Stomach (tissue), 4 donors: ENCODE measurements around the gene SMIM11.

Source experiments
- POLR2A ChIP-seq, 4 donors: fragments of 450-650 bp; IDR thresholded peaks; one replicate each; pipeline ENCODE4 v1.6.1; 2016; ENCODE audit warnings: antibody characterized with exemption in 4 of 4, control low read depth in 2 of 4, mild to moderate bottlenecking in 1 of 4, moderate library complexity in 1 of 4
- TF ChIP-seq, protein P1 (sequence below), 7 experiments: fragments of 450-650 bp in 4 of 7; fragments of 200-600 bp in 3 of 7; sonication (generic) in 3 of 7; IDR thresholded peaks; one replicate each; pipeline ENCODE4 v1.5.1; 2016 to 2019; ENCODE audit warnings: antibody characterized with exemption in 7 of 7, control low read depth in 2 of 7, mild to moderate bottlenecking in 1 of 7

DNA sequence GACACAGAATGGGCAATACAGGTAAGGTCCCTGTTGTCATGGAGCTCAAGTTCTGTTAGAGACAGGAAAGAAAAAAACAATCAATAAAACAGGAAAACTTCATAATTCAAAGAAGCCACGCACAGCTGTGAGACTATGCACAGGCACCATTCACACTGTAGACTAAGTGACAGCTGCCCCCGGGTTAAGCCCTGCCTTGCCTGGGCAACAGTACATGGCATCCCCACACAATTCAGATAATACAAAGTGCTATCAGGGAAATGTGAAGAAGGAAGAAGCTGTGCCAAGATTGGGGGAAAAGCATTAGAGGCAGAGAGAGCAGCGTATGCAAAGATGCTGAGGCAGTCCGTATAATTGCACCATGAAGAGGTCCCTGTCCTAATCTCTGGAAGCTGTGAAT is 20.5 kb upstream of the SMIM11 start:
- TF ChIP-seq, protein P1, sequence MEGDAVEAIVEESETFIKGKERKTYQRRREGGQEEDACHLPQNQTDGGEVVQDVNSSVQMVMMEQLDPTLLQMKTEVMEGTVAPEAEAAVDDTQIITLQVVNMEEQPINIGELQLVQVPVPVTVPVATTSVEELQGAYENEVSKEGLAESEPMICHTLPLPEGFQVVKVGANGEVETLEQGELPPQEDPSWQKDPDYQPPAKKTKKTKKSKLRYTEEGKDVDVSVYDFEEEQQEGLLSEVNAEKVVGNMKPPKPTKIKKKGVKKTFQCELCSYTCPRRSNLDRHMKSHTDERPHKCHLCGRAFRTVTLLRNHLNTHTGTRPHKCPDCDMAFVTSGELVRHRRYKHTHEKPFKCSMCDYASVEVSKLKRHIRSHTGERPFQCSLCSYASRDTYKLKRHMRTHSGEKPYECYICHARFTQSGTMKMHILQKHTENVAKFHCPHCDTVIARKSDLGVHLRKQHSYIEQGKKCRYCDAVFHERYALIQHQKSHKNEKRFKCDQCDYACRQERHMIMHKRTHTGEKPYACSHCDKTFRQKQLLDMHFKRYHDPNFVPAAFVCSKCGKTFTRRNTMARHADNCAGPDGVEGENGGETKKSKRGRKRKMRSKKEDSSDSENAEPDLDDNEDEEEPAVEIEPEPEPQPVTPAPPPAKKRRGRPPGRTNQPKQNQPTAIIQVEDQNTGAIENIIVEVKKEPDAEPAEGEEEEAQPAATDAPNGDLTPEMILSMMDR (IDR thresholded peaks at IDR 0.05) = no peak
- TF ChIP-seq POLR2A (IDR thresholded peaks at IDR 0.05) = no peak
